HG03442 (cell line): ENCODE data around the gene PLCH1.

ENCODE experiments used
- ATAC-seq: cut with Tn5 transposase; IDR thresholded peaks from one replicate; pipeline ENCODE4 v1.9.1; 2021; ENCODE audit warnings: mild to moderate bottlenecking, moderate library complexity; ENCODE audit not compliant: unreplicated experiment

Gene PLCH1

GRCh38 chr3:155364492-155364891, 380.4 kb downstream of the PLCH1 start:
- no peak for ATAC-seq

- ATAC-seq: no peak
Observed at GRCh38 chr3:155363690-155364070, 381.2 kb downstream of the PLCH1 start.

GRCh38 chr3:155362808-155363689, 381.8 kb downstream of the PLCH1 start:
- no peak for ATAC-seq

GRCh38 chr3:155360281-155360680, 384.6 kb downstream of the PLCH1 start:
- ATAC-seq: no peak

- no peak for ATAC-seq
Observed at GRCh38 chr3:155356594-155357370, 388.1 kb downstream of the PLCH1 start.

- no peak for ATAC-seq
Observed at GRCh38 chr3:155354658-155355057, 390.2 kb downstream of the PLCH1 start.

GRCh38 chr3:155352900-155353490, 391.9 kb downstream of the PLCH1 start:
- ATAC-seq: peak; percentile 41

- ATAC-seq: no peak
Observed at GRCh38 chr3:155350571-155350970, 394.3 kb downstream of the PLCH1 start.

GRCh38 chr3:155347901-155348300, 397.0 kb downstream of the PLCH1 start:
- ATAC-seq: no peak

GRCh38 chr3:155342344-155342743, 402.5 kb downstream of the PLCH1 start:
- ATAC-seq: no peak

GRCh38 chr3:155339052-155339451, 405.8 kb downstream of the PLCH1 start:
- no peak for ATAC-seq

GRCh38 chr3:155335724-155336354, 409.0 kb downstream of the PLCH1 start:
- ATAC-seq: peak; percentile 50

GRCh38 chr3:155334914-155335723, 409.8 kb downstream of the PLCH1 start:
- peak; percentile 92 for ATAC-seq

GRCh38 chr3:155334215-155334913, 410.5 kb downstream of the PLCH1 start:
- ATAC-seq: no peak

GRCh38 chr3:155332716-155333115, 412.2 kb downstream of the PLCH1 start:
- ATAC-seq: no peak

GRCh38 chr3:155331078-155331477, 413.8 kb downstream of the PLCH1 start:
- ATAC-seq: no peak

- no peak for ATAC-seq
Observed at GRCh38 chr3:155330370-155330769, 414.5 kb downstream of the PLCH1 start.

GRCh38 chr3:155329513-155330048, 415.3 kb downstream of the PLCH1 start:
- no peak for ATAC-seq

- no peak for ATAC-seq
Observed at GRCh38 chr3:155327871-155328270, 417.0 kb downstream of the PLCH1 start.
